Measurements from ENCODE around the gene SASH3. TPM values are rescaled to one million over a fixed set of nuclear protein-coding genes. Genes with fewer than 3 reads are reported as not detected.

SASH3 gene
- total and polyA plus RNA-seq, 2 donors (not counting 1 experiment from before 2014, with no cell fraction given), result not detected

GRCh38 chrX:129783291-129783713 lies 3.6 kb downstream of the SASH3 start:
- H3K9me3 ChIP-seq (ENCODE audit: control insufficient read depth, insufficient read depth, low read depth, low read length), result no peaks in the 10 kb centered on the region
- DNase-seq (ENCODE audit: low read depth in 2 of 2), result no peak
- no peaks in the 10 kb centered on the region for H3K36me3 ChIP-seq (ENCODE audit: control insufficient read depth, insufficient read depth, low read length)
- no peak overlapping the region for H3K4me2 ChIP-seq (ENCODE audit: extremely low read depth, insufficient read depth, low read length)
- TF ChIP-seq, protein P1, sequence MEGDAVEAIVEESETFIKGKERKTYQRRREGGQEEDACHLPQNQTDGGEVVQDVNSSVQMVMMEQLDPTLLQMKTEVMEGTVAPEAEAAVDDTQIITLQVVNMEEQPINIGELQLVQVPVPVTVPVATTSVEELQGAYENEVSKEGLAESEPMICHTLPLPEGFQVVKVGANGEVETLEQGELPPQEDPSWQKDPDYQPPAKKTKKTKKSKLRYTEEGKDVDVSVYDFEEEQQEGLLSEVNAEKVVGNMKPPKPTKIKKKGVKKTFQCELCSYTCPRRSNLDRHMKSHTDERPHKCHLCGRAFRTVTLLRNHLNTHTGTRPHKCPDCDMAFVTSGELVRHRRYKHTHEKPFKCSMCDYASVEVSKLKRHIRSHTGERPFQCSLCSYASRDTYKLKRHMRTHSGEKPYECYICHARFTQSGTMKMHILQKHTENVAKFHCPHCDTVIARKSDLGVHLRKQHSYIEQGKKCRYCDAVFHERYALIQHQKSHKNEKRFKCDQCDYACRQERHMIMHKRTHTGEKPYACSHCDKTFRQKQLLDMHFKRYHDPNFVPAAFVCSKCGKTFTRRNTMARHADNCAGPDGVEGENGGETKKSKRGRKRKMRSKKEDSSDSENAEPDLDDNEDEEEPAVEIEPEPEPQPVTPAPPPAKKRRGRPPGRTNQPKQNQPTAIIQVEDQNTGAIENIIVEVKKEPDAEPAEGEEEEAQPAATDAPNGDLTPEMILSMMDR (conservative IDR thresholded peaks at IDR 0.05 in 1 of 2, IDR thresholded peaks at IDR 0.05 in 1 of 2; ENCODE audit: low read depth in 1 of 2, low read length in 2 of 2), result no peak
- no peak for TF ChIP-seq EZH2 (IDR thresholded peaks at IDR 0.05; ENCODE audit: low read length, missing control alignments)
- no peaks in the 10 kb centered on the region for H4K20me1 ChIP-seq (ENCODE audit: control insufficient read depth, extremely low read depth, insufficient read depth, low read length)
- H3K9ac ChIP-seq (ENCODE audit: insufficient read depth, low read length), result no peak overlapping the region
- H3K4me3 ChIP-seq (replicated peaks in 1 of 4; ENCODE audit: control extremely low read depth in 1 of 4, insufficient read depth in 1 of 4, low read depth in 3 of 4, low read length in 4 of 4), result no peak overlapping the region
- H3K27ac ChIP-seq (ENCODE audit: insufficient read depth, low read length), result no peak overlapping the region
- H2AFZ ChIP-seq (ENCODE audit: low read length), result no peak overlapping the region
- no peaks in the 10 kb centered on the region for H3K79me2 ChIP-seq (ENCODE audit: control insufficient read depth, insufficient read depth, low read length)
- no peaks in the 10 kb centered on the region for H3K27me3 ChIP-seq (ENCODE audit: control insufficient read depth, insufficient read depth, low read length)
- H3K4me1 ChIP-seq (ENCODE audit: control insufficient read depth, extremely low read depth, insufficient read depth, low read length), result no peaks in the 10 kb centered on the region

GRCh38 chrX:129784371-129784770 lies 4.6 kb downstream of the SASH3 start:
- no peak overlapping the region for H3K4me3 ChIP-seq (replicated peaks in 1 of 4; ENCODE audit: control extremely low read depth in 1 of 4, insufficient read depth in 1 of 4, low read depth in 3 of 4, low read length in 4 of 4)
- no peaks in the 10 kb centered on the region for H3K27me3 ChIP-seq (ENCODE audit: control insufficient read depth, insufficient read depth, low read length)
- no peaks in the 10 kb centered on the region for H4K20me1 ChIP-seq (ENCODE audit: control insufficient read depth, extremely low read depth, insufficient read depth, low read length)
- no peaks in the 10 kb centered on the region for H3K9me3 ChIP-seq (ENCODE audit: control insufficient read depth, insufficient read depth, low read depth, low read length)
- H3K4me1 ChIP-seq (ENCODE audit: control insufficient read depth, extremely low read depth, insufficient read depth, low read length), result no peaks in the 10 kb centered on the region
- TF ChIP-seq, protein P1 (conservative IDR thresholded peaks at IDR 0.05 in 1 of 2, IDR thresholded peaks at IDR 0.05 in 1 of 2; ENCODE audit: low read depth in 1 of 2, low read length in 2 of 2), result no peak
- no peak for TF ChIP-seq EZH2 (IDR thresholded peaks at IDR 0.05; ENCODE audit: low read length, missing control alignments)
- DNase-seq (ENCODE audit: low read depth in 2 of 2), result no peak
- H3K9ac ChIP-seq (ENCODE audit: insufficient read depth, low read length), result no peak overlapping the region
- no peak overlapping the region for H3K4me2 ChIP-seq (ENCODE audit: extremely low read depth, insufficient read depth, low read length)
- H2AFZ ChIP-seq (ENCODE audit: low read length), result no peak overlapping the region
- no peak overlapping the region for H3K27ac ChIP-seq (ENCODE audit: insufficient read depth, low read length)
- no peaks in the 10 kb centered on the region for H3K79me2 ChIP-seq (ENCODE audit: control insufficient read depth, insufficient read depth, low read length)
- no peaks in the 10 kb centered on the region for H3K36me3 ChIP-seq (ENCODE audit: control insufficient read depth, insufficient read depth, low read length)

- H3K9me3 ChIP-seq (ENCODE audit: control insufficient read depth, insufficient read depth, low read depth, low read length), result no peaks in the 10 kb centered on the region
- no peaks in the 10 kb centered on the region for H4K20me1 ChIP-seq (ENCODE audit: control insufficient read depth, extremely low read depth, insufficient read depth, low read length)
- H3K36me3 ChIP-seq (ENCODE audit: control insufficient read depth, insufficient read depth, low read length), result no peaks in the 10 kb centered on the region
- no peak overlapping the region for H3K4me2 ChIP-seq (ENCODE audit: extremely low read depth, insufficient read depth, low read length)
- no peaks in the 10 kb centered on the region for H3K79me2 ChIP-seq (ENCODE audit: control insufficient read depth, insufficient read depth, low read length)
- no peak overlapping the region for H3K4me3 ChIP-seq (replicated peaks in 1 of 4; ENCODE audit: control extremely low read depth in 1 of 4, insufficient read depth in 1 of 4, low read depth in 3 of 4, low read length in 4 of 4)
- no peak for TF ChIP-seq EZH2 (IDR thresholded peaks at IDR 0.05; ENCODE audit: low read length, missing control alignments)
- TF ChIP-seq, protein P1 (conservative IDR thresholded peaks at IDR 0.05 in 1 of 2, IDR thresholded peaks at IDR 0.05 in 1 of 2; ENCODE audit: low read depth in 1 of 2, low read length in 2 of 2), result no peak
- H3K4me1 ChIP-seq (ENCODE audit: control insufficient read depth, extremely low read depth, insufficient read depth, low read length), result no peaks in the 10 kb centered on the region
- H2AFZ ChIP-seq (ENCODE audit: low read length), result no peak overlapping the region
- DNase-seq (ENCODE audit: low read depth in 2 of 2), result no peak
- no peak overlapping the region for H3K27ac ChIP-seq (ENCODE audit: insufficient read depth, low read length)
- no peaks in the 10 kb centered on the region for H3K27me3 ChIP-seq (ENCODE audit: control insufficient read depth, insufficient read depth, low read length)
- no peak overlapping the region for H3K9ac ChIP-seq (ENCODE audit: insufficient read depth, low read length)
Observed at GRCh38 chrX:129785160-129785947, 5.6 kb downstream of the SASH3 start.

Measured in fibroblast of lung (primary cell).